Suppressor macrophage treated with lipopolysaccharide for 4 hours (primary cell): ENCODE results near the gene GAS7.
"Not testable (repeated sequence)": the region's sequence is repeated elsewhere in the genome, so short reads cannot be mapped to it uniquely, and the experiment has no call there.

ENCODE experiments used
- DNase-seq: peaks from one replicate; pipeline ENCODE4 v3.0.0-alpha.2; 2020

The GAS7 gene

DNA sequence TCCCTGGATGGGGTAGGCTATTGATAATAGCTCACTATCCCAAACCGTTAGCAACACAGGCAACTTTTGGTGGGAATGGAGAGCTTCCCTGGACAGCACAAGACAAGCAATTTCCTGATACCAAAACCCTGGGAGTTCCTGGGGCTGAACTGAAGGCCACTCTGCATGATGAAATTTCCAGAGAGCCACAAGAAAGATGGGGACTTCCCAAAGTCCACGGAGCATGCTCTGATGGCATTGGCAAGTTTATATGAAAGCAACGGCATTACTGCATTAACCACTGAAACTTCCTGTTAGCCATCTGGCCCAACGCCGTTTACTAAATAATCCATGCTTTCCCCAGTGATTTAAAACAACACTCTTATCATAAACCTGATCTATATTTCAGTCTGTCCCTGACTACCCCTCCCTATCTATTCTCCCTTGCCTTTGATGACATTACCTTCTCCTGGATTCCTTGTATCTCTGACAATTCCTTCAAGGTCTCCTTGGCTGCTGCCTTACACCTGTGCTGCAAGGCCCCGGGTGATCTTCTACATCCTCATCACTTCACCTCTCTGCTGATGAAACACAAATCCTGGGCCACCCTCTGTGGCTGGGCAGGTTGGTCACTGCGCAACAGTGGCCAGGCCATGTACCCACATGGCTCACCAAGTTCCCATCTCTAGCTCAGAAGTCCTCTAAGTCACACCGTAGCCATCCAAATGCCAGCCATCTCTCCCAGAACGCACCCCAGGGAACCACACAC, 184.9 kb downstream of the GAS7 start:
- peak; percentile 91 for DNase-seq

DNA sequence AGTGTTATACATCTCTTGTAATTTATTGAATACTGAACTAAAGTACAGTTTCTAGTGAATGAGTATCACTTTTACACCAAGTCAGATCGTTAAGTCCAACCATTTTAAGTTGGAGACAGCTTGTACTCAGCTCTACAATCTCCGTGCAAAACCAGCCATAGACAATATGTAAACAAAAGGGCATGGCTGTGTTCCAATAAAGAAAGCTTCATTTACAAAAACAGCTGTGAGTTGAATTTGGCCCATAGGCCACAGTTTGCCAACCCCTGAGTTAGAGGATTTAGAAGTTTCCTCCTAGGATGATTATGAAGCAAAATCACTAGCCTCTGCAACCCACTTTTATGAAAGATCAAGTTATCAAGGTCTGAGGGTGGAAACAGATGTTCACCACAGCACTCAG, 187.7 kb downstream of the GAS7 start:
- no peak for DNase-seq

DNA sequence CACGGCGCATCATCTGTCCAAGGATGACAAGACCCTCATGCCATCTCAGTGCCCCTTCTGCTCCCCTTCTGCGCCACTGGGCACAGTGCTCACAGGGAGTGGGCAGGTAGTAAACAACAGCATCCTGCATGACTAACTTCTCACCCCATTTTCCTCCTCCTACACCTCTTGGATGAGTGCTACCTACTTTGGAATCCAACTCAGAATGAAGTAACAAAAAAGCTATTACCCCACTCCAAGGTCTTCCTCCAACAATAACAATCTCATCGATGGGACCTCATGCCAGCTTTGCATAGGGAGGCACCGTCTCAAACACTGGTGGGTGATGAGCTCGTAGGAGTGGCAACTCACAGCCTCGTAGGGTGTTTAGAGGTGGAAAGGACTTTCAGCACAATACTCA, 194.7 kb downstream of the GAS7 start:
- no peak for DNase-seq

DNA sequence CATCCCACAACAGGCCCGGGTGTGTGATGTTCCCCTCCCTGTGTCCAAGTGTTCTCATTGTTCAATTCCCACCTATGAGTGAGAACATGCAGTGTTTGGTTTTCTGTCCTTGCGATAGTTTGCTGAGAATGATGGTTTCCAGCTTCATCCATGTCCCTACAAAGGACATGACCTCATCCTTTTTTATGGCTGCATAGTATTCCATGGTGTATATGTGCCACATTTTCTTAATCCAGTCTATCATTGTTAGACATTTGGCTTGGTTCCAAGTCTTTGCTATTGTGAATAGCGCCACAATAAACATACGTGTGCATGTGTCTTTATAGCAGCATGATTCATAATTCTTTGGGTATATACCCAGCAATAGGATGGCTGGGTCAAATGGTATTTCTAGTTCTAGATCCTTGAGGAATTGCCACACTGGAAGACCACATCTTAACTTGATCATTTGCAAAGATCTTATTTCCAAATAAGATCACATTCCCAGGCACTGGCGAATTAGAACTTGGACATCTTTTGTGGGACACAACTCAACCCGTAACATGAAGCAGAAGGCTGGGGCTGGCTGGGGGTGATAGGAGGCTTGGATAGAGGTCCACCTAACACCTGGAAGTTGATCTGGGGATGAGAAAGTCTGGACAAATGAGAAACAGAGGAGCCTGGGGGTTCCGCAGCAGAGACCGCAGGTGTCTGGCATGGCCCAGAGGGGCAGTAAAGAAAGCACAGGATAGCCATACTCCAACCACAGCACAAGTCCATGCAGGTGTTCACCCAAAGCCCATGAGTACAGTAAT, 195.6 kb downstream of the GAS7 start:
- DNase-seq, result not testable (repeated sequence)

DNA sequence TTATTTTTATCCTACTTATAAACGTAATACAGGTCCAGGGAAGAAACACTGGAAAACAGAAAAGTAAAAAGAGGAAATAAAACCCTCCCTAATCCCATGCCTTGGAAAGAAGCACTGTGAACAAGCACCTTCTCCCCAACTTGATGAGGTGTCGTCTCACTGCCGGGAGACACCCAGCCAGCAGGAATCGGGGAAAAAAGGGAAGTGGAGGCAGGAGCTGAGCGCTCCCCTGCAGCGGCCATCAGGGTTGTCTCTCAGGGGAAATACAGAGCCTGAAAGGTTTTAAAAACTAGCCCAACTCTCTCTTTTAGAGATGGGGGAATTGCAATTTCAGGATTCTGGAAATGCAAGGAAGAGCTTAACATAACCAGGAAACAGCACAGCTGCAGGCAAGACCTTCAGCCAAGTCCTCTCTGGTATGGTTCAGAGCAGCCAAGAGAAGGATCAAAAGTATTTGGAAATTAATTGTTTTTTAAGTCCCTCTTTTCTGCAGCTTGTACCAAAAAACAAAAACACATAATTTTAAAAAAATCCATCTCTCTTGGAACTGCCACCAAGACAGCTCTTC, 197.0 kb downstream of the GAS7 start:
- peak; percentile 33 for DNase-seq

DNA sequence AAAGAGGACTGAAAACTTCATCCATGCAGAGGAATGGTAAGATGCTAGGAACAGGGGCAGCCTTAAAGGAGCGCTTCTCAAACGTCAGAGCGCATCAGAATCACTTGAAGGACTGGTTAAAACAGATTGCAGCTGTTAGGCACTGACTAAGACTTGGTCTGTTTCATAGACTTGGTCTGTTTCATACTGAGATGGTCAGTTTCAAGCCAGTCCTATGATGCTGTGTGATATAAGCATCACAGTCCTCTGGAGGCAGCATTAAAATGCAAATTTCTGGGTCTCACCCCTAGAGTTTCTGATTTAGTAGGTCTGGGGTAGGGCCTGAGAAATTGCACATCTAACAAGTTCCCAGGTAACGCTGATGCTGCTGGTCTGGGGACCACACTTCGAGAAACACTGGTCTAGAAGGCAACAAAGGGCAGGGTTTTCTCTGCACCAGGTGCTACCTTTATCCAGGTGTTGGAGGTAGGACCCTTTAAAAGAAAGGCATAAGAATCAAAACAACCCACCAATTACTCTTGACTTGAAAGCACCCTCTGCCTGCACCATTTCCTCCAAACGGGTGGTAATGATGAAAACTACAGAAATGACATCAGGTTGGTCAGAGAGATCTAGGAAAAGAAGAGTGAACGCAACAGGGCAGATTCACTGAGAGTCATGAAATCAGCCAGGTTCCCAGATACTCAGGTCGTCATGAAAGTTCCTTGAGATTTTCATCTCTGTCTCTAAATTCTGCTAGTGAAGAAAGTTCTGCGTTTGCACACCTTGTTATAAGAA, 198.3 kb downstream of the GAS7 start:
- DNase-seq, result no peak

DNA sequence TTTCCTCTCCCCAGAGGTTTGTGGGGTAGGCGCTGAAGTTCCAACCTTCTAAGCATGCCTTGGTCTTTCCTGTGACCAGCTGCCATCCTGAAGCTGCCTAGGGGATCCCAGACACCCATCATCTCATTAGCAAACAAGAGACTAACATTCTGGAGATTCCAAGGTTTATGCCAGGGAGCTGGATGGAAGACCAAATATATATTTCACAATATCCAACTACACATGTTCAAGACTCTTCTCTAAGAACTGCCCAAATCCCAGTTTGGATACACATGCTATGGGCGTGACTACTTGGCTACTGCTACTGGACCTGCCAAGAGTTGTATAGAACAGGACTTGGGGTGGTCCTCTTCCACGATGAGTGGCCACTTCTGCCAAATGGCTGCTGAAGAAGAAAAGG, 200.3 kb downstream of the GAS7 start:
- DNase-seq, result no peak

DNA sequence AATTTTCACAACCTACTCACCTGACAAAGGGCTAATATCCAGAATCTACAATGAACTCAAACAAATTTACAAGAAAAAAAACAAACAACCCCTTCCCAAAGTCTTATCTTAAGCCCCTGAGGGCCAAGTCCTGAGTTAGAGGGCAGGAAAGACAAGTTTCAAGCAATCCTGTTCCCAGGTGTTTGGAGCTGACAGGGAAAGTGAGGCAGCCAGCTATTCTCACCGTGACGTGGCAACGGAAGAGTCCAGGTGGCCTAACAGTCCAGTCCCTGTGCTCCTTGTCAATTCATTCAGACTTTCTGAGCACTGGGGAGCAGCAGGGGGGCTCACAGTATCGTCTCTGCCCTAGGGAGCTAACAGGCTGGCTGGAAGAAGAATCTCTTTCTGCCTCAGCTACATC, 203.6 kb downstream of the GAS7 start:
- DNase-seq, result no peak

DNA sequence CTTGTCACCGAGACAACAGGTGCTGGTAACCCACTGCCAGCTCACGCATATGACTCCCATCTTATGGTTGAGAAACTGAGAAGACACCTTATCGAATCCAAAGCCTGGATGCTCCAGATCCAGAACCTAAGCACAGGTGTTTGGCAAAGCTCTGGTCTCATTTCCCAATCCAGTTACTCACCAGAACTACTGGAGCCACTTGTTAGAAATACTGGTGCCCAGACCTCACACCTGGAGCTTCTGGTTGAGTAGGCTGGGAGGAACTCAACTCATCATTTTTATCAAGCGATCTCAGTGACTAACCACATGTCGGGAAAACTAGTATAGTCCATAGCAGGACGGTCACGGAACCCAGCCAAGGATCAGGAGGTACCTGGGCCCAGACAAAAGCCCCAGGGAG, 206.6 kb downstream of the GAS7 start:
- DNase-seq, result no peak

DNA sequence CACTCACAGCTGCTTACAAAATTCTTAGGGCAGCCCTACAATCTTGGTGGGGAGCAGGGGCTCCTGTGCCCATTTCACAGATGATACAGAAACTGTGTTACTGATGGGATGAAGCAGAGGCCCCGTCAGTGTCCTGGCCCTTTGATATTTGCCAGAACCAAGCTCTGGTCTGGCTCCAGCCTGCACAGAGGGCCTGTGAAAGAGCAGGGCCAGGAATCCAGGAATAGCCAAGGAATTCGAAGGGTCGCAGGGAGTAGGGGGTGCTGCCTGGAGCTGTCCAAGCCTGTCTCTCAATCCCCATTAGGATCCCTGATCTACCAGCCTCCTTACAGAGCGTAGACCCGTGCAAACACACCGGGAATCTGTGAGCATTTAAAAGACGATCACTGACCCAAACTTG, 207.1 kb downstream of the GAS7 start:
- DNase-seq, result no peak

DNA sequence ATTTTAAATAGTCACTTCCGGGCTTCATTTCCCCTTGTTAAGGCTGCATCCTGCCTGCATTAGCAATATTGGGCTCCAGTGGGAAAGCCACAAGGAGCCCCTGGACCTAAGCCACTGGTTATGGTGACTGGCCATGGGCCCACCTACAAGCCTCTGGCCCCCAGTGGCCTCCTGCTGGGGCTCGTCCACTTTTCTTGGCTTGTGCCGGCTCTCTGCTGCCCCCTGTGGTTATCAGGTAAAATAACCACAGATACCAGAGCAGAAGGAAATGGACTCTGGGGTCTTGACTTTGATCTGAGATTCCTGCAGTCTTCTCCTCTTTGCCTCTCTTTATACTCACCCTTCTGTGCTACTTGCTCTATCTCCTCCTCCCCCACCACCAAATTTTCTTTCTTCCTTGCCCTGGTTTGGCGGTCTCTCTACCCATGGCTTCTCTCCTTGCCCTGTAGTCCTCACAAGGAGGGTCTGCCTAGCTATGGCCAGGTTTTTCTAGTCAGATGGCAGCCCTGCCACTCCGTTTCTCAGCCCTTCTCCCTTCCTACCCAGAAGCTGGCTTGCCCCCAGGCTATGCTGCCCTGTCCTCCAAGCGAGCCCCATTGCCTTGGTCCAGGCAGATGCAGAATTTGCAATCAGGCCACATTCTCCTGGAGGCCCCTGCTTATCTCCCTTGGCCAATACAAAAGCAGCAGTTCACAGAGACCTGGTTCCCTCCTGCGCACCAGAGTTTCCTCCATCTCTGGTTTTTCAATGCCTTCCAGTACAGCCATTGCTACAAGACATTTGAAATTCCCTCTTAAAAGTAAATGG, 210.4 kb downstream of the GAS7 start:
- peak; percentile 49 for DNase-seq

DNA sequence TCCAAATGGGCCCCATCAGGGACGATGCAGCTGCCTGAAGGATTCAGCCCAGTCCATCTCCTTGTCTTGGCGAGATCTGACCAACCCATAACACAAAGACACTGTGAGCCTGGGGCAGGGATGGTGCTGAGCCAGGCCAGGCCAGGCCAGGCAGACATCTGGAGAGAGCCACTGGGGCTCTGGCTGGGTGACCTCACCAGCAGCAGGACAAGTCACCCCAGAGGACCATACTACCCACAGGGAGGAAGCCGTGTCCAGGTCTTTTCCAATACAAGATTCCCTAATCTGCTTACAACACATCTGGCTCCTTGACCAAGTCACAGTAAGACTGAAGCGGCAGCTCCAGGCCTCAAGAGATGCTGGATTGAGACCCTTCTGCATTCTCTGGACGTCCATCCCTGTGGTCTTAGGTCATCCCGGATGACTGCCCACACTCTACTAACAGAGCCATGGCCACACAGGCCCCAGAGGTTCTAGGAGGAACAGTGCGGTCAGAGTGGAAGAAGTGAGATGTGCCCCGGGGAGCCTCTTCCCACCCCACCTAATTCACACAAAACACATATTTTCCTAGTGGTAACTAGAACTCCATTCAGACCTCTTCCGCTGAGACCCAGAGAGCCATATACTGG, 211.5 kb downstream of the GAS7 start:
- no peak for DNase-seq

DNA sequence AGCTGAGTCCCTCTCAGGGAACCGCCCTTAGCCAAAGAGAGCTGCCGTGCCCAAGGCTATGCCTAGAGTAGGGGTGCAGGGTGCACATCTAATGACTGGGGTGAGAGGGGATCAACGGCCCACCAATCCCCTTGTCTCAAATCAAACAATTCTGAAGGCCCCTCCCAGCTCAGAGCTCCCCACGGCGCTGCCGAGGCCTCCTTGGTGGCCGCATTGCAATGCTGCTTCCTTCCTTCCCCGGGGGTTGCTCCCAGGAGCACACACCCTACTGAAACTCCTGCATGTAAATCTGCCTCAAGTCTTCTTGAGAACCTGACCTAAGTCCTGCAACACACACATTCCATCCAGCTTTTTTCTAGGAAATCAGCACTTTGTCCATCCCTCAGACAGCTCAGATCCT, 212.8 kb downstream of the GAS7 start:
- no peak for DNase-seq

DNA sequence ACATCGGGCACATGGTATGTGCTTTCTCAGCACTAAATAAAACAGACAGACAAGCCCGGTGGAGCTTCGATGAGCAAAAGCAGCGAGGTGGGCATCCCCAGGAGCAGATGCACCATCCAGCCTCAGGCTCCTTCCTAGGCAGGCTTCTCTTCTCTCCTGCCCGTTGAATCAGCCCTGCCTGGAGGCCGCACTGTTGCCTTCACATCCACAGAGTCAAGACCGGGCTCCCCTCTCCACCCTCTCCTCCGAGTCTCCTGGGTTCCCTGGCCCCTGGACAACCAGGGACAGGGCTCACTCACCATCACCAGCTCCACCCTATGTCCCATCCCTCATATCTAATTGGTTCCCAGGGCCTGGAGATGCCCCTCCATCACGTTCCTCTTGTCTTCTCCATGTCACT, 213.6 kb downstream of the GAS7 start:
- no peak for DNase-seq

DNA sequence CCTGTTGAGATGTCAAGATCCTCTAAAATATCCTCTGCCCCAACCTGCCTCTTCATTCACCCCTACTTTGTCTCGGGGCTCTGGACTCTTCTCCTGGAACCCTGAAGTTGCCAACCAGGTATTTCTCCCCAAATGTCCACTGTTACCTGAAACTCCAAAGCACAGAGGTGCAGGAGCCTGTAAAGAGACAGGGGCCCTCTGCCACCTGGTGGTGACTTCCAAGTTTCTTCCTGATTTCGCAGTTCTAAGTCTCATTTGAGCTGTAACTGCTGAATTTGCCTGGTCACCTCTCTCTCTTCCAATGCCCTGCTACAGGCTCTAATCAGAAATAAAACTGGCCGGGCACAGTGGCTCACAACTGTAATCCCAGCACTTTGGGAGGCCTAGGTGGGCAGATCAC, 216.2 kb downstream of the GAS7 start:
- no peak for DNase-seq

DNA sequence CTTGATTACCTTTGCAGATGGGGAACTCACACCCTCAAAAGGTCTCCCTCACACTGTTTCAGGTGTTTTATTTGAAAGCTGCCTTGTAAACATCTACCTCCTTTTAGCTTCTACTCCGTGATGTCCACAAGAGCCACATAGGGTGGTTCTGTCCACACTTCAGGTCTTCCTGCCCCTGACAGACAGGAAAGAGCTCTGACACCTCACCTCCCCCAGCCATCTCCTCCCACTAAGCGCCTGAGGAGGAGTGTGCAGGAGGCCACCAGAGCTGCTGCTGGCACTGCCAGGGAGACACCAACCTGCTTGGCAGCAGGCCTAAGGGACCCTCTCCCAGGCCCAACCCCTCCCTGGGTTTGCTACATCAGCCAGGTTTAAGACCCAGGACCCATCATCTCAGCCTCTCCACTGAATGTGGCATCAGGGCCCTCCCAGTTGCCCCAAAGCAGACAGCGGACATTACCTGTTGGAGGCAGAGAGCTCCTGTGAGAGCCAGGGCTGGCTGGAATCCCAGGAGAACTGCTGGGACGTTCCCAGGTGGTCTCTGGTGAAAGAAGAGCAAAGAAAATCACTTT, 217.0 kb downstream of the GAS7 start:
- no peak for DNase-seq

DNA sequence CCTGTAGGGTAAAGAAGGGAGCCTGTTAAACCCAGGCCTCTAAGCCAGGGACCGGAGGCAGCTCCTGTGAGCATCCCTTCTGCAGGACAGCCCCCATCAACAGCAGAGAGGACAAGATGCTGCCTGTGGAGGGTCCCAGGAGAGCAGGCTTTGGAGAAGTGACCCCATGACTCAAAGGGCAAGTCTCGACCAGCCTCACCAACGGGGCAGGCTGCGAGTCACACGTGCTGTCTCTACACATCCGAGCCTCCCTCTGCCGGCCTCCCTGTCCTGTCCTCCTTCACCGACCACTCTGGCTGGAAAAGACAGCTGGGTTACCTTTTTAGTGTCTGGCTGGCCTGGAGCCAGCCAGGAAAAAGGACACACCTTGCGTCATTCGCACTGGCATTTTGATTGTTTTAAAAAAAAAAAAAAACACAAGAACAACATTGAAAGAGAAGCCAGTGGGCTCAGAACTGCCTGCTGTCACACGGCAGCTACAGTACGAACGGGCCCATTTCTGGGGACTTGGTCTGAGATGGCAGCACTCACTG, 218.9 kb downstream of the GAS7 start:
- peak; percentile 13 for DNase-seq

DNA sequence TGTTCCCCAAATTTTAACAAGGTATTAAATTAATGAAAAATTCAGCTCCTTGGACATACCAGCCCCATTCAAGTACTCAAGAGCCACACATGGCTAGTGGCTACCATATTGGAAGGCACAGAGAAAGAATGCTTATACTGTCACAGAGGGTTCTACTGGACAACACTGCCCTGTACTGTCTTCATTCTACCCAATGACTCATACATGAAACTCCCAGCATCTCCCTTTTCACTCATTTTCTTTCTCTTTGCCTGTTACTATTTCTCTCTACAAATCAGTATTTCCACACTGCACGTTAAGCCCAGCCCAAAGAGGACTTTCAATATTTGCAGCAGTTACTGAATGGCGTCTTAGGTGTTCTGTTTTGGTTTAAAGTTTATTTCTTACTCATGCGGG, 221.2 kb downstream of the GAS7 start:
- DNase-seq, result peak; percentile 61

DNA sequence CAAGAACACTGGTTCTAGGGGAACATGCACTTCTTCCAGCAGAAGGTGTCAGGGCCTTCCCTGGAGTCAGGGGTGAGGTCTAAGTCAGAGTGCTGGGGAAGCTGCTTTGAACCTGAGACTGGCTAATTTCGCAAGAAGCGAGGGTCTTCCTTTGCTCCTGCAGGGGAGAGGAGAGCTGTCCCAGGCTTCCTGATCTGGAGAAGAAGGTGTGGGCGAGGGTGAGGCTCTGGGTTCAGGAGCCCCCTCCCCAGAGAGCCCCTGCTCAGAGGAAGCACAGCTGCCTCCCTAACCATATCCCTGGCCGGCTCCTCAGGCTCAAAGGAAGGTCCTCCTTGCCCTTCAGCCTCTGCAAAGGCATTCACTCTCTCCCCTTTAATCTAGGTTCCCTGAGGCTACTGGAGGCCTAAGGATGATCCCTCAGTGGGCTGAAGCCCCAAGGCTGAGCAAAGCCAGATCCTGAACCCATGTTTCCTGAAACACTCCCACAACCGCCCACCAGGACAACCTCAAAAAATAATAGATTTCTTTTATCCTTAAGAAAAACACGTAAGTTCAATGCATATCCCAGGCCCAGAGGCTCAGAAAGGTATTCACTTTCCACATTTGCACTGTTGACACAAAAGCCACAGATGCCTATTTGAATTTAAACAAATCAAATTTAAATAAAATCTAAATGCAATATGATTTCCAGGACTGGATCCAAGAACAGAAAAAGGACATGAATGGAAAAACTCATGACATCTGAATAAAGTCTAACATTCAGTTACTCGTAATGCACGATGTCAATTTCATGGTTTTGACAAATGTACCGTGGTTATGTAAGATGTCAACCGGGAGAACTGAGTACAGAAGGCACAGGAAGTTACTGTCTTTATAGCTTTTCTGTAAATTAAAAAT, 221.9 kb downstream of the GAS7 start:
- DNase-seq, result peak; percentile 38
